Stimulated activated CD4-positive, alpha-beta T cell treated with anti-CD3 and anti-CD28 coated beads, TNF-alpha, amount 100 ng/mL, for 48 hours (primary cell): Measurements from ENCODE around the gene PPEF1.

Experiments used
- DNase-seq, 3 donors: peaks; one replicate each; pipeline ENCODE4 v3.0.0-alpha.2; 2020; ENCODE audit warnings: low read depth in 3 of 3

Gene PPEF1, protein sequence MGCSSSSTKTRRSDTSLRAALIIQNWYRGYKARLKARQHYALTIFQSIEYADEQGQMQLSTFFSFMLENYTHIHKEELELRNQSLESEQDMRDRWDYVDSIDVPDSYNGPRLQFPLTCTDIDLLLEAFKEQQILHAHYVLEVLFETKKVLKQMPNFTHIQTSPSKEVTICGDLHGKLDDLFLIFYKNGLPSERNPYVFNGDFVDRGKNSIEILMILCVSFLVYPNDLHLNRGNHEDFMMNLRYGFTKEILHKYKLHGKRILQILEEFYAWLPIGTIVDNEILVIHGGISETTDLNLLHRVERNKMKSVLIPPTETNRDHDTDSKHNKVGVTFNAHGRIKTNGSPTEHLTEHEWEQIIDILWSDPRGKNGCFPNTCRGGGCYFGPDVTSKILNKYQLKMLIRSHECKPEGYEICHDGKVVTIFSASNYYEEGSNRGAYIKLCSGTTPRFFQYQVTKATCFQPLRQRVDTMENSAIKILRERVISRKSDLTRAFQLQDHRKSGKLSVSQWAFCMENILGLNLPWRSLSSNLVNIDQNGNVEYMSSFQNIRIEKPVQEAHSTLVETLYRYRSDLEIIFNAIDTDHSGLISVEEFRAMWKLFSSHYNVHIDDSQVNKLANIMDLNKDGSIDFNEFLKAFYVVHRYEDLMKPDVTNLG

DNA sequence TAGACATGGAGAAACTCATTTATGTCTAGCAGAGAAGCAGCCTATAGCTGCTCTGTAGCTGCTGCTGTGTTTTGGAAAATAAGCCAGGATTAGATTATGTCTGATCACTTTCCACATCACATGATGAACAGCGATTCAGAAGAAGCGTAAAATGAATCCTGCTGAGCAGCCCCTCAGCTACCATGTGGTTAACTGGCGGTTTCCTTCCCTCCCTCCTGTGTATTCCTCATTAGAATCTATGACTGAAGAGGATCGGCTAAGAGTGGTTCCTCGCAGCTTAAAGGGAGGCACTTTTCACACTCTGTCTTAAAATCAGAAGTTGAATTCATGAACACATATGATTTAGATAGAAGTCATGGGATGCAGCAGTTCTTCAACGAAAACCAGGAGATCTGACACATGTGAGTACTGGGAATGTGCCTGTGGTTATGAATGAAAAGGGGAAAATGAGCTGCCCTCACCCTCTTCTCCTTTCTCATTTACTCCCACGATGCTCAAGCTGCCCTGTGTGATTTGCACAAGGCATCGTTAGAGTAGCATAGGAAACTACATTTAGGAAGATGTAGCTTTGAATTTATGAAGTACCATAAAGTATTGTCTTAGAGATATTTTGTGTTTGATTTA lies at the start of gene PPEF1:
Gene PPEF1 (plus strand): TSS at position 220 of the 624 bp plus-strand sequence. CDS start 136 bp downstream, at position 356.
- no peak for DNase-seq

DNA sequence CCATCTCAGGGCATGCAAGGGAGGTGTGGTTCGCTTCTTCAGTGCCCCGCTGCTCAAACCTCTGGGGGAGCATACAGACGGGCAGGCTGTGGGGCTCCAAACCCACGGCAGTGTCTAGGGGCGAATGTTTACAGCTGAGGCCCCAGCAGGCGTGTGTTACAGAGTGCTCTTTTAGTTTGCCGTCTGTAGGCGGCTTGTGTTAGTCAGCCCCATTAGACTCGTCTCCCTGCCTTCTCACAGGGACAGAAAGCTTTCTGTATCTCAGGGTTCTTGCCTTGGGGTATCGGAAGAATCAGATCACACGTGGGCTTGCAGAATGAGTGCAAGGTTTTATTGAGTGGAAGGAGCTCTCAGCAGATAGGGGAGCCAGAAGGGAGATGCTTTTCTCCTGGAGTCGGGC lies 46.2 kb upstream of the PPEF1 start:
- no peak for DNase-seq

DNA sequence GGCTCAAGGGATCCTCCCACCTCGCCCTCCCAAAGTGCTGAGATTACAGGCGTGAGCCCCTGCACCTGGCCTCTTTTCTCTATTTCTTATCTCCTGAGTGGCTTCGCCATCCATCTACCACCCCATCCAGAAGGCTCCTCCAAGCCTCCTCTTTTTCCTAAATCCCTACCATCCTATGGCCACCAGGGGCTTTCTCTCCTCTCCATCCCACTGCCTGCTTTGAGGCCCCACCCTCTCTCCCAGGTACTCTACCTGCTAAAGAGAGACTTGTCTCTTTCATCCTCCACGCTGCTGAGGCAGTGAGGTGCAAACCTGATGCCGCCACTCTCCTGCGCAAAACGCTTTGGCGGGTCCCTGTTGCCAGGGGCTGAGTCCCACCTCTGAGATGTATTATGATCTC lies 42.5 kb upstream of the PPEF1 start:
- DNase-seq, result no peak

DNA sequence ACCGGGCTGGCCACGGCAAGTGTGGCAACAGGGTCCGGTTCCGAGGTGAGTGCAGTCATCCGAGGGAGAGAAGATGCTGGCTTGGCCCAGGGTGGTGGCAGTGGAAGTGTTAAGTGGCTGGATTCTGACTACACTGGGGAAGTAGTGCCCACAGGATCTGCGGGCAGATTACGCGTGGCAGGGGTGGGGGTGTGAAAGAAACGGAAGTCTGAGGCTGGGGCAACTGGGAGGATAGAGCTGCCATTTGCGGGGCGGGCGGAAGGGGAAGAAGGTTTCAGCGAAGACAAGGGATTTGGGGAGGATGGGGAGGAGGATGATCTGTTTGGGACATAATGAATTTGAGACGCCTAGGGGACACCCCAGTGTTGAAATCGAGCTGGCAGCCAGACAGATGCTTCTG lies 40.8 kb upstream of the PPEF1 start:
- DNase-seq, result no peak

DNA sequence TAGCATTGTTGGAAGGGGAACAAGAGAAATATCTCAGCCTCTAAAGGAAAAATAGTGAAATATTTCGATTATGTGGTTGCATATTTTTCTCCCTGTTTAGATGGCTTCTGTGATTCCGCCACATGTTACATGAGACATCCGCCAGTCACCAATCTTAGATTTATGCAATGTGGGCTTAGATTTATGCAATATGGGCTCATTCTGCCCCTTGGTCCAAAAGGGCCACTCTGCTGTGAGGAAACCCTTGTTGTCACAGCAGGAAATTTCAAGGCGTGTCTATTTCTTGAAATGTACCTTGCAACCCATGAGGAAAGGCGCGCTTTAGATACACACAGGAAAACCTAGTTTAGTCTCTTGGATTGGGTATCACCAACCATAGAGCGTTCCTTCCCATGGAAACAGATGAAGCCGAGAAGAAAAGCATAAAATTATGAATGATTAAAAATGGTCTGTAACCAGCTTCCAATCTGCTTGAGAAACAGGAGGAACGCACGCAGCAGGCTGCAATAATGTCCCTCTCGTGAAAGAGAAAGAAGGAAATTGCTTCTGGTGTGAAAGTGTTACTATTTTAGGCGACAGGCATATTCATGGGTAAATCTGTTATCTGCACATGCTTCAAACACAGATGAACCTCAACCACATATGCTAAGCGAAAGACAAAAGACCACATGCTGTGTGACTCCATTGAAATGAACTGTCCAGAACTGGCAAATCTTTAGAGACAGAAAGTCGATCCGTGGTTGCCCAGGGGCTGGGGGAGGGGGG lies 39.2 kb upstream of the PPEF1 start:
- no peak for DNase-seq

DNA sequence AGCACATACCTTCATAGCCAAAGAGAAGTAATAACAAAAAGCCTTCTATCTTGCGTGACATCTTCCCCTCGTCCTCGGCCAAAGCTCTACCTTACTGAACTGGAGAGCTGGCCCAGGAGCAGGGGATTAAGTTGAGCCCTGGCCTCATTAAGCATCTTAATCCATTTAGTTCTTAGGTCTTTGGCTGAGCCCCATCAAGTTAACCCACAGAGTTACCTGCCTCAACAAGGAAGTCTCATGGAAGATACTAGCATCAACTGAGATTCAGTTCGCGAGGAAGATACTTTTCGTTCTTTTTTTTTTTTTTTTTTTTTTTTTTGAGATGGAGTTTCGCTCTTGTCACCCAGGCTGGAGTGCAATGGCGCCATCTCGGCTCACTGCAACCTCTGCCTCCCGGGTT lies 35.4 kb upstream of the PPEF1 start, which contains the start of gene RS1:
Gene RS1 (minus strand): TSS at position 101 of the 400 bp plus-strand sequence. CDS start 40 bp downstream, at position 61.
- no peak for DNase-seq

DNA sequence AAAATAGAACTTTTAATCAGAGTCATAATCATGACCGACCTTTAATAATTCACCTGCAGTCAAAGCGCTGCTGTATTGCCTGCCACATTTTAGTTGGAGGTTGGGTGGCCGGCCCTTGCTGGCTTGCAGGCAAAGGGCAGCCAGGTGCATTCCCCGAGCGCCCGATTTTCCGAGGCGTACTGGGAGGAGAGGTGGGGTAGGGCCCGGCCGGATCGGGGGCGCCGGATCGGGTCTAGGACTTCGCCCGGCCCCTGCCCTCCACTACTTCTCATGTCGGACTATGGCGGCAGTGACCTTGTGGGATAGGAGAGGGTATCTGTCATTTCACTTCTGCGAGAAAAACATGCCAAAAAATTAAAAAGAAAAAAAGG lies 33.0 kb upstream of the PPEF1 start:
- no peak for DNase-seq

DNA sequence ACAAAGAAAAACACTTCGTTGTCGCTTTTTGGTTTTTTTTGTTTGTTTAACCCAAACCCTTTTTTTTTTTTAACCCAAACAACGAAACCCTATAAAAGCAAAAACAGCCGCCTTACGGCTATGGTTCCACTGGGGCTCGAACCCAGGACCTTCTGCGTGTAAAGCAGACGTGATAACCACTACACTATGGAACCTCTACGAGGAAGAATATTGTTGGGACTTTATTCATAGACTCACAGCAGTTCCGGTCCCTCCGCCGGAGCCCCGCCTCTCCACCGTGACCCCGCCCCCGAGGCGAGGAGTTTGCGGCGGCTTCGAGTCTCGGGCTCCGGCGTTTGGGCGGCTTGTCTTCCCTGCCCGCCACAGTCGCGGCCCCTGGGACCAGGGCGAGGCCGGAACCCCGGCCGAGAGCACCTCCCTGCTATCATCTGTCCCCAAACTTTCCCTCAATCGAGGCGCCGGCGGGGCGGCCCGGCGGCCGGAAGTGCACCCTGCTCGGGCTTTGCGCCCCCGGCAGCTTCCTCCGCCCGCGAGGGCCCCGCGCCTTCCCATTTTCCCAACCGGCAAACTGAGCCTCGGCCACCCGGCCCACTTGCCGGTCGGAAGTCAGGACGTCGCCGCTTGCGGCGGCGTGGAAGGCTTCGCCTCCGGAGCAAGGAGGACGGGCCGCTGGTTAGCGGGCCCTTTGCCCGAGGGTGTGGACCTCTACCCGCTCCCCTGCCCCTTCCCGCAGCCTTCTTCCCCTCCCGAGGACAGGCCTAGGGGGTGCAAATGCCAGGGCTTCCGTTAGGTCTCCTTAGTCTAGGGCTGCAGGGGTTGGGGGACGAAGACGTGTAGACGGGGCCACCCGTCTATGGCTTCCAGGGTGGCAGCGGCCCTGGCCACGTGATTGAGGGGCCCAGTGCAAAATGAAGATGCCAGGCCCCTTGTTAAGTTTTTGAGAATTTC lies 32.4 kb upstream of the PPEF1 start:
- peak; percentile 51 to 61 (median 54) for DNase-seq

DNA sequence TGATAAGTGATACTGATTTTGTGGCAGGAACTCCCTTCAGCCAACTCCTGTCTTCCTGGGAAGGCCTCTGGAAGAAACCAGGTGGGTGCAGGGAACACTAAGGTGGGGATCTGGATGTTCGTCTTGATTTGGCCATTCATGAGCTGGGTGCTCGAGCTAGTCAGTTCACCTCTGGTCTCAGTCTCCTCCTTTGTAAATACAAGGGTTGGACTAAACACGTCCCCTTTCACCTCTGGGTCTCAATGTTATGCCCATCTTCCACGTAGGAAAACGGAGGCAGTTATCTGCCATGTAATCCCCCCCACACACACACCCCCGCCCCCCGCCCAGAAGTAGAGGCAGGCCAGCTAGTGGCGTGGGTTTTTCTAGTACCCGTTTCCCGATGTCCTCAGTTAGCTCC lies 31.4 kb upstream of the PPEF1 start:
- no peak for DNase-seq

DNA sequence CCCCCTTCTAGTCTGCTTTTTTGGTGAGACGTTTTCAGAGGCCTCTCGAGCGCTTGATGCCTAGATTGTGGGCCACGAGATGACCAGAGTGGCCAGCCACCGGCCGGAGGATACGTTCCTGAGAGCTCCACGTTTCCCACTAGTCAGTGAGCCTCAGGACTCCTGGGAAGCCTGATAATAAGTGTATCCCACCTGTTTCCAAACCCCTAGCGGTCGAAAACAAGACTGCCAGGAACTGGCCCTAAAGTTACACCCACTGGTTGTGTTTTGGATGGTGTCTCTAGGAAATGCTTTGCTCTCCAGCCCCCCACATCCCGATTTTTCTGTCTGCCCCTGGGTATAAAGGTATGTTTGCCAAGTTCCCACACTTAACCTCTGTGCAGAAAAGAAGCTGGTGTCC lies 31.0 kb upstream of the PPEF1 start:
- no peak for DNase-seq

DNA sequence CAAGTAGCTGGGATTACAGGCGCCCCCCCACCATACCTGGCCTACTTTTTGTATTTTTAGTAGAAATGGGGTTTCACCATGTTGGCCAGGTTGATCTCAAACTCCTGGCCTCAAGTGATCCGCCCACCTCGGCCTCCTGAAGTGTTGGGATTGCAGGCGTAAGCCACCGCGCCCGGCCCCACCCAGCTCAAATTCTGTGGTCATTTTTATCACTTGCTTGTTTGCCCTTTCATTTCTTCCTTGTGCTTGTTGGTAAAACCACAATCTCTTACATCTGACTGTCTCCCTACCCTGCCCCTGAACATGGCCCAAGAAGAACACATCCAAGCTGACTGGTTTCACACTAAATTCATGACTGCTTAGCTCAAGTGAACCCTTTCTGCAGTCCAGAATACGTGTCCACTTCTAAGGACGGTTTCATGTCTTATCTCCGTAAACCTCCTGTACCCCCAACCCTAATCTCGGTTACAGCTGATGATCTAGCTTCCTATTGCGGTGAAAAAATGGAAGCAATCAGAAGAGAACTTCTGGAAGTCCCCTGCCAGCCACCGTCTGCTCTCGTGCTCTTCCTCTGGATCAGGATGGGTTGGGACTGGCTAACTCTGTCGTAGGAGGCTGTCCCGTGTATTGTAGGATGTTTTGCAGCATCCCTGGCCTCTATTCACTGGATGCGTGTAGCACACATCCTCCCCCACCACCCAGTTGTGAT lies 30.1 kb upstream of the PPEF1 start:
- no peak for DNase-seq

DNA sequence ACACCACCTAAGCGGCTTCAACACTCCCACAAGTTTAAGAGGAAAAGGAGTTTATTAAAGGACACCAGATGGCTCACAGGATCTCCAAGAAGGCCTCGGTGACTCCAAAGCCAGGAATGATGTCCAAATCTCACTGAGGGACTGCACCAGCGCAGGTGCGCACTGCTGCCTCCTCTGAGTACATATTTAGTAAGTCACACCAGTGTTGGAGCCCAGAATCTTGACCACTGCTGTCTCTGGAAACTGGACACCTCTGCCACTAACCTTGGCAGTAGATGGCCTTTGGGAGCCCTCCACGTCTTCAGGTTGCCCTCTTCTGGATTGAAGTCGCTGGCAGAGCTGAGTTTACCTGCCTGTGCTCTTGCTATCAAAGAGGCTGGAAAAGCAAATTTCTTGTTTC lies 25.4 kb upstream of the PPEF1 start:
- DNase-seq, result no peak

DNA sequence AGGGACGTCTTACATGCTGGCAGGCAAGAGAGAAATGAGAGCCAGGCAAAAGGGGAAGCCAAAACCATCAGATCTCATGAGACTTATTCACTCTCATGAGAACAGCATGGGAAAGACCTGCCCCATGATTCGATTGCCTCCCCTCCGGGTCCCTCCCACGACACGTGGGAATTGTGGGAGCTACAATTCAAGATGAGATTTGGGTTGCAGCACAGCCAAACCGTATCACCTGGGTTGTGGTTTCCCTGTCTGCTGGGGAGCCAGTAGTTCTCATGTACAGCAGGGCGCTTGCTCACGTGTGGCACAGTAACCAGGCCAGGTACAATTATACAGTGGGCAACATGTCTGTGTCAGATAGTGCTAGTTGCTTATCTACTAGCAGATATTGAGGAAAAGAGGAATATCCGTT lies 24.5 kb upstream of the PPEF1 start:
- no peak for DNase-seq

DNA sequence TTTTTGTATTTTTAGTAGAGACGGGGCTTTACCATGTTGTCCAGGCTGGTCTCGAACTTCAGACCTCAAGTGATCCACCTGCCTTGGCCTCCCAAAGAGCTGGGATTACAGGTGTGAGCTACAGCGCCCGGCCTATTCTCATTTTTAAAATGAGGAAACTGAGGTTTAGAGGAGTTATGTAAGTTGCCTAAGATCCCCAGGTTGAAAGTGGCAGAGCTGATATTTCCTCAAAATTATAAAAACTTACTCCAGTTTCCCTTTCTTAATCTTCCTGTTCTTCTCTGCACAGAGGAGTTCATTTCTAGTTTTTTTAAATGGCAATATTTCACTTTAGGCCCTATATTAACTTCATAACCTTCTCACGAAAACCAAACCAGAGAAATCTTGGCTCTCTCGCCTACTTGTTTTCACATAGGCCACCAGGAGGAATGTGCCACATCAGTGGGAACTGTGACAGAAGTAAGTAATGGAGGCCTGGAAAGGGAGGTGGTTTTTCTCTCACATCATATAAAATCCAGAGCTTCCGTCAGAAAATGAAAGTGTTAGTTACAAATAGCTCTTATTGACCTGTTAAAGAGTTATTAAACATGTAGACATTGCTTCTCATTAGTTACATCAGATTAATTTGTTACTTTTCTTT lies 19.5 kb upstream of the PPEF1 start:
- DNase-seq, result no peak

DNA sequence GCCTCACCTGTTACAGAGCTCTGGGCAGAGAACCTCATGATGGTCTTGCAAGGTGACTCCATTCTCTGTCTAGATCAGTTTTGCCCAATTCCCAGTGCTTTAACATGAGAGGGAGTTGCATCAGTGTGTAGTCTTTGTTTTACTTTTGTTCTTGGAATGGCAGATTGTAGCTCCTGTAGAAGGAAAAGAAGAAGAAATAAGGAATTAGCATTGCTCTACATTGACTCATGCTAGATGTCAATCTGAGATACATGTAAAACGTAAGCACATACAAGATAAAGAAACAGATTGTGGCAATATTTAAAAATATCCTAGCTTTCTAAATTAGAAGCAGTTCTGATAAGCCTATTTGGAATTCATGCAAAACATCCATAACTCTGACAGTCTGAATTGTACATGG lies 16.0 kb upstream of the PPEF1 start:
- DNase-seq, result no peak

DNA sequence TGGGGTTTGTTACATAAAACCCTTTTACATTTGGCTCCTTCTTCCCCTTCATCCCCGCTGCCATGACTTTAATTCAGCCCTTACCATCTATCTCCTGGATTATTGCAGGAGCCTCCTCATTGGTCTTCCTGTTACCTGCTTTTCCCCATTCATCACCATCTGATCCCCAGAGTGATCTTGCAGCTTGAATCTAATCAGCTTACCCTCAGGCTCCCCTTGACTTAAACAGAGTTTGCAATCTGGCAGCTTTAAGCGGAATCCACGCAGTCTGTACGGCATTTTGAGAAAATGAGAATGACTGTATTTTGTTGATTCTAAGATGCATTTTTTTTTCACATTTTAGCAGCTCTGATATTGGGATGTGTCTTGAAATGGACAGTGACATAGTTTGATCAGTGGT lies 14.9 kb upstream of the PPEF1 start:
- DNase-seq, result no peak

DNA sequence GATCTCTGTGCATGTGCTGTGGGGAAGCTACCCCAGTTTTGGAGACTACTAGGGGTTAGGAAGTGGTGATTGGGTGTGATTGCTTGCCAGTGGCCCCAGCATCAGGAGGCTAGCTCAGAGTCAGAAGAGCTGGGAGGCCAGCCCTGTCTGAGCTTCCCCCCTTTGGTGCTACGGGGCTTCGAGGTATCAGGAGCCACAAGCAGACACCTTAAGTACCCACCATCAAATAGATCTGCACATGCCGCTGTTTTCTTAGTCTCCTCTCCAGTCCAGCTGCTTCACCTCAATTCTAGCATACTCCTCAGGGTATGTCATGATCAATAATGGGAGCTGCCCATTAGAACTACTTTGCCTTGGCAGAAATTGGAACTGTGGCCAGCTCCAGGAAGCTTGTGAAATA lies 10.8 kb upstream of the PPEF1 start:
- DNase-seq, result no peak

DNA sequence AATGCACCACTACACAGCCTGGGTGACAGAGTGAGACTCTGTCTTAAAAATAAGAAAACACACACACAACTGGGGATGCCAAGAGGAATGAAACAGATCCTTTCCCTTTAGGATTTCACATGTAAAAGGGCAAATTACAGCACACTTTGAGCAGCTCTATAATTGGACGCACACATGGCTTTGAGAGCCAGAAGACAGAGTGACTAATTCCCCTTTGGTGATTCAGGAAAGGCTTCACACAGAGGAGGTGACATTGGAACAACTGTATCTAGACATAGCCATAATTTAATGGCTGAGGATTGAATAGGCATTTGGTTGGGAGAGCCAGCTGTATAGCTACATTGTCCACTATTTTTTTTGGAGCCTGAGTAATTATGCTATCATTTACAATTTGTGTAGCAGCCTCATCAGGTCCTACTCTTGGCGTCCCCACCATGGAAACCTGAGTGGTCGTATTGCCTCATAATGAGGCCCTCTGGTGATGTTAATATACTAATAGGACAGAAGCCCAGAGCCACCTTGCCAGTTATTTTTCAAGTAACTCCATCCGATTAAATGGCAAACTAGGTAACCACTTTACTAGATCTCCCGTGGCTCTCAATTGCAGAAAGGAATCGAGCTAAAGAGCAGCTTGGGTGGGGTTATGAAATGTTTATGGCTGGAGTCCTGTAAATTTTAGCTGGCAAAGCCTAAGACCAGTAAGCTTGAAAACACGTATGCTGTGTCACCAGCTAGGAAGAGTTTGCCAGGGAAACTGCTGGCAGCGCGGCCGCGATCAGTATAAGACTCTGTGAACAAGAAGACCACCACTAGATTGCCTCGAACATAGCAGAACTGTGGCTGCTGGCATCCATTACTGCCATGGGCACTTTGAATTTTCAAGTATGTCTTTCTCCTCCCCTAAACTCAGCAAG lies 8.5 kb upstream of the PPEF1 start:
- DNase-seq, result no peak
